PC-3 (cell line): ENCODE measurements around the gene RAN.
"Not testable (repeated sequence)": the region's sequence is repeated elsewhere in the genome, so short reads cannot be mapped to it uniquely, and the experiment has no call there.

Experiments used
- EZH2 ChIP-seq: fragments of 300-600 bp; sonication (generic); IDR thresholded peaks from one replicate; pipeline ENCODE4 v1.6.1; 2017; ENCODE audit warnings: antibody characterized with exemption, mild to moderate bottlenecking, low read length; ENCODE audit not compliant: unreplicated experiment
- TF ChIP-seq, protein P1 (sequence below): fragments of 300-600 bp; sonication (generic); conservative IDR thresholded peaks from 2 replicates; pipeline ENCODE4 v1.5.1; 2017; ENCODE audit warnings: antibody characterized with exemption, low read depth, mild to moderate bottlenecking, low read length

DNA sequence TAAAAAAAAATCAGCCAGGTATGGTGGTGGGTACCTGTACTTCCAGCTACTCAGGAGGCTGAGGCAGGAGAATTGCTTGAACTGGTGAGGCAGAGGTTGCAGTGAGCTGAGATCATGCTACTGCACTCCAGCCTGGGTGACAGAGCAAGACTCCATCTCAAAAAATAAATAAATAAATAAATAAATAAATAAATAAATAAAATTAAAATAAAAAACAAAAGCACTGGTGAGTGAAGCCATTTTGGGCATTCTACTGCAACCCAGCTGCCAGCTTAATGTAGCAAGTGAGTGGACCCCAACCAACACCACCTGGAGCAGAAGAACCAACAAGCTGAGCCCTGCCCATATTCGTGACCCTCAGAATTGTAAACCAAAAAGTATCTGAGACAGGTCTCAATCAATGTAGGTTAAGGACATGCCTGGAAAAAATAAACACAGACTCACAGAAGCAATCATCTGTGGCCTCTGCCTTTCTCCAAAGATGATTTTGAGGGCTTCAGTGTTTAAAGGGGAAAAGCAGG, 23.0 kb upstream of the RAN start:
- TF ChIP-seq, protein P1, sequence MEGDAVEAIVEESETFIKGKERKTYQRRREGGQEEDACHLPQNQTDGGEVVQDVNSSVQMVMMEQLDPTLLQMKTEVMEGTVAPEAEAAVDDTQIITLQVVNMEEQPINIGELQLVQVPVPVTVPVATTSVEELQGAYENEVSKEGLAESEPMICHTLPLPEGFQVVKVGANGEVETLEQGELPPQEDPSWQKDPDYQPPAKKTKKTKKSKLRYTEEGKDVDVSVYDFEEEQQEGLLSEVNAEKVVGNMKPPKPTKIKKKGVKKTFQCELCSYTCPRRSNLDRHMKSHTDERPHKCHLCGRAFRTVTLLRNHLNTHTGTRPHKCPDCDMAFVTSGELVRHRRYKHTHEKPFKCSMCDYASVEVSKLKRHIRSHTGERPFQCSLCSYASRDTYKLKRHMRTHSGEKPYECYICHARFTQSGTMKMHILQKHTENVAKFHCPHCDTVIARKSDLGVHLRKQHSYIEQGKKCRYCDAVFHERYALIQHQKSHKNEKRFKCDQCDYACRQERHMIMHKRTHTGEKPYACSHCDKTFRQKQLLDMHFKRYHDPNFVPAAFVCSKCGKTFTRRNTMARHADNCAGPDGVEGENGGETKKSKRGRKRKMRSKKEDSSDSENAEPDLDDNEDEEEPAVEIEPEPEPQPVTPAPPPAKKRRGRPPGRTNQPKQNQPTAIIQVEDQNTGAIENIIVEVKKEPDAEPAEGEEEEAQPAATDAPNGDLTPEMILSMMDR: not testable (repeated sequence)
- TF ChIP-seq EZH2: not testable (repeated sequence)
